Neural progenitor cell (in vitro differentiated cells): ENCODE results near the gene SHD.
"Not testable (repeated sequence)": the region's sequence is repeated elsewhere in the genome, so short reads cannot be mapped to it uniquely, and the experiment has no call there.

Experiments
- CTCF ChIP-seq: fragments of 200-600 bp; sonication (generic); IDR thresholded peaks from 2 replicates; pipeline ENCODE4 v1.5.1; 2017; ENCODE audit warnings: antibody characterized with exemption, mild to moderate bottlenecking
- EZH2 ChIP-seq: fragments of 200-600 bp; sonication (generic); IDR thresholded peaks from 2 replicates; pipeline ENCODE4 v1.6.1; 2017; ENCODE audit warnings: antibody characterized with exemption, mild to moderate bottlenecking, moderate library complexity
- EZH2phosphoT487 ChIP-seq: fragments of 200-600 bp; sonication (generic); IDR thresholded peaks from 2 replicates; pipeline ENCODE4 v1.6.1; 2017; ENCODE audit warnings: antibody characterized with exemption

- TF ChIP-seq EZH2, CTCF, EZH2phosphoT487: not testable (repeated sequence)
Measured at GRCh38 chr19:4245938-4246337, 33.1 kb upstream of the SHD start.
